Measurements from ENCODE around the gene SLC4A5.
"Not testable (repeated sequence)": the region's sequence is repeated elsewhere in the genome, so short reads cannot be mapped to it uniquely, and the experiment has no call there.

Gene SLC4A5

DNA sequence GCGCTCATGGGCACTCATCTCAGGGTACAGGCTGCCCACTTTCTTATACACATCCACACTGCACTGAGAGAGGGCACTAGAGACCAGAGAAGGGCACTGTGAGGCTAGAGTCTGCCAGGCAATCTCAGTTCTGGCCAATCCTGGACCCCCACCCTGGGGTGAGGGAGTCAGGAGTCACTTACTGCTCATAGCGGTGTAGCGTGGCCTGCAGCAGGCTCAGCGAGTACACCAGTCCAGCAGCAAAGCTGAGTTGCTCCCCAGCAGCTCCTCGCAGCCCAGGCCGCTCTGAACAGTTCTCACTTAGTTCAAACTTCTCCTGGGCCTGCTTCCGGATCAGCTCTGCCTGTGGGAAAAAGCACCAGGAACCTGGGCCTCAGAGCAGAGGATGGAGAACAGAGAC, 24.6 kb upstream of the SLC4A5 start:
- no peak for DNase-seq (ENCODE audit: low read depth)

DNA sequence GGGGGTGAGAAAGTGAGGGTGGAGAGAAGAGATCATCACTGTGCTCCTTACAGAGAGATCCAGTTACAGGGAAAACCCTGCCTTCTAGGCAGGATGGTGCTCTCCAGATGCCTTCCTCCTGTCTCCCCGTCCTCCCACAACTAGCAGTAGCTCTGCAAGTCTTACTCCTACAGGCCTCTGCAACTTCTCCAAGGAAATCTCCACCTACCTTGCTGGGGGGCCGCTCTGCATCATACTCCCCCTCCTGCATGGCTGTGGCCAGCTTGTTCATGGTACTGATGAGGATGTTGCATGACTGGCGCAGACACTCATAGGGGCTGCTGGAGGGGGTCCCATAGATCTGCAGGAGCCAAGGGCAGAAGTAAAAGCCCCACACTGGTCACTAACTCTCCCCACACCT, 22.8 kb upstream of the SLC4A5 start:
- DNase-seq (ENCODE audit: low read depth), result no peak

DNA sequence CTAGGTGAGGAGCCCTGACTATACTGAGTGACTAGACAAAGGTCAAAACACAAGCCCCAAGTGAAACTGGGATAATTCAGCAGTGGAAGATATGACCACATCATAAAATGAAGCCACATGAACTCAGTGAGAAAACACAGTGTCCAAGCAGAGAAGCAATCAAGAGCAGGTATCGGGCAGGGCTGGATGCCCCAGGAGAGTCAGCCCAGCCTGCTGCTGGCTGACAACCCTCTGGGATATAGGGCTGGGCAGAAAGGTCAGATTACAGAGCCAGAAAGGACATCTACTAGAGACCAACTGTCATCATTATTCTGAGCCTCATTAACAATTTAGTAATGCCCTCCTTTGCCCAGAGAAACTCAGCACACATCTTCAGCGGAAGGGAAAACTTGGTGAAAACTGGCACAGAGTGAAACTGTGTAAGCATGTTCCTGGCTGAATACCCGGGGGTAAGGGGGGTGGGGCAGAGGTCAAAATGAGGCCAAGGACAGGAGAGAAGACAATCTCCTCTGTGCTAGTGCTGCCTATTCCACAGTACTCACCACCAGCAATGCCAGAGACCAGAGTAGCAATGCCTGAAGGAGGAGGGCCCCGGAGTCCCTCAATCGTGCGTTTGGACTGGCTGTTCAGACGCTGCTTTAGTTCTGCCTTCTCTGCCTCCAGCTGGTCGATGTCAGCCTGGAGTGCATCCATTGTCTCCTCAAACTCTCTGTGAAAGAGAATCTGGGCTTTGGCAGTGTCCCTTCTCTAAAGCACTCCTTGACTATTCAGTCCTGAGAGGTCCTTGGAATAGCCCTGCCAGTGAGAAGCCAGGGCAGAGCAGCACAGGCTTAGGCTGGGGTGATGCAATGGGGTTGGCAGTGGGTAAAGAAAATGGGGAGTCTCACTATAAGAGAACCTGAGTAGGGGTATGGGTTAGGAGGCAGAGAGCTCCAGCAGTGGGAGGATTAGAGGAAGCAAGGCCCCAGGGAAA, 21.6 kb upstream of the SLC4A5 start:
- DNase-seq (ENCODE audit: low read depth), result no peak

DNA sequence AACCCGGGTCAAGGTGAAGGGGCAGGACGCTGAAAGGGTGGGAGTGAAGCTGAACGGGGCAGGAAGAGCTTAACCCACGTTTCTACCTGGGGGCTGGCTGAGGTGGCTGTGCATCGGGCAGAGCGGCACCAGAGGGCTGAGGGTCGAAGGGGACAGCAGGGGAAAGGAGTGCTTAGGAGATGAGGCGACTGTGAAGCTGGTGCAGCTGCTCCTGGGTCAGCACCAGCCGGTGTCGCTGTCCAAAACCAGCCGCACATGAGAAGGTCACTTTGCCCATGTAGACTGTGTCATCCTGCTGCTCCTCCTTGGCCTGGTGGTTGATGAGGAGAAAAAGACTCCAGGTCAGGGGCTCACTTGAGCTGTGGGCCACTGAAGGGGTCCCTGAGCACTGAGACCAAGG, 18.1 kb upstream of the SLC4A5 start:
- no peak for DNase-seq (ENCODE audit: low read depth)

DNA sequence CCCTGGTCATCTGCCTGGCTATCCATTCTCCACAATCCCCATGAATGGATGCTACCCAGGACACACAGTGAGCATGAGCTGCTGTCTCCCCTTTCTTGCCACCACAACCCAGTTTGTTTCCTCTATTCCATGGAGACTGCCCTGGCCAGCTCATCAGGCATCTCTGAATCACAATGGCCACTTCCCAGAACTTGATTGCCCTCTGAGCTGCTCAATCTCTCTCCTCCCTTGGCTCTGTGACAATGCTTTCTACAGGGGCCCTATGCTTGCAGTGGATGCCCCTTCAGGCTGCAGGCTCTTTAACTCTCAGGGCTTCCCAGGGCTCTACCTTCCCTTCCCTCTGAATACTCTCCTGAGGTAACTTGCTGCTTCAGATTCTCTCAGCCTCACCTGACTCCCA, 14.4 kb upstream of the SLC4A5 start:
- DNase-seq (ENCODE audit: low read depth), result no peak

DNA sequence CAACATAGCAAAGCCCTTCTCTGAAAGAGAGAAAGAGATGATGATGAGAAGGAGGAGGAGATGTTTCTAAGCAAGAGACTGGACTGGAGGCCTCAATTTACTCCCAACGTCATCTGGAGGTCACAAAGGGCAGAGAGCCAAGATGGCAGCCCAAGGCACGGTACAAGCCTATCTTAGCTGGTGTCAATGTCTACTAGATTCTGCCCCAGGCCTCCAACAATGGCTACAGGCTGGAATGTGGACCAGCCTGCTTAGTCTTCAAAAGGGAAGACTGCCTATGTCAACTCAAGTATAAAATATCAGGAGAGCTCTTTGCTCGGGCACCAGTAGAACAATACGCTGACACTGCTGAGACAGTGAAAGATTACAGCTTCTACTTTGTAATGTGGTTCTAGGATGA, 6.7 kb upstream of the SLC4A5 start:
- no peak for DNase-seq (ENCODE audit: low read depth)

DNA sequence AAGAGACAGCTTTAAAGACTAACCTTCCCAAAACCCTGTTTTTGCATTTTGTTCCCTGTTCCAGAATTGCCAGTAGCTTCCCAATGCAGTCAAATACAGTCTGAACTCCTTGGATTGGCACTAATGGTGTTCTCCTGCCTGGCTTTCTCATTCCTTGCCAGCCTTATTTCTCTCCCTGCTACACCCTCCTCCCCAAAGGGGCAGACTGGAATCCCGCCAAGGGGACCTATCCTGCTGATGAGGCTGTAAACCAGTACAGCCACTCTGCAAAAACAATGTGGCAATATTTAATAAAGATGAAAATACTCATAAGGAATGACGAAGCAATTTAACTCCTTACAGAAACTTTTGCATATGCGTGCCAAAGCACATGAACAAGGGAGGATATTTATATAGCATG, 4.5 kb upstream of the SLC4A5 start:
- no peak for DNase-seq (ENCODE audit: low read depth)

DNA sequence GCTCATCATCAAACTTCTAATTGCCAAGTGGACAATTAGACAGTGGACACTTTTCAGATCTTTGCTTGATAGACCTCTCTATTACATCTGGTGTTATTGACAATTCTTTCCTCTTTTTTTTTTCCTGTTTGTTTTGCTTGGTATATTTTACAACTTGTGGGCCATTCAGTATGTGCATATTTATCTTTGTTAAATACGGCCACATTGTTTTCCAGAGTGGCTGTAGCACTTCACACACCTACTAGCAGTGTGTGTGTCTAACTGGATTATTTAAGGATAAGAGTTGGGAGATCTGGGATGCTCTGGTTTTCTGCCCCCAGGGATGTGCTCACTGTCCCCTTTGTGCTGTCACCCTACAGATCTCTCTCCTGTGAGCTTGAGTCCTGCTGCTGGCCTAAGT, 4.1 kb upstream of the SLC4A5 start:
- DNase-seq (ENCODE audit: low read depth), result no peak

DNA sequence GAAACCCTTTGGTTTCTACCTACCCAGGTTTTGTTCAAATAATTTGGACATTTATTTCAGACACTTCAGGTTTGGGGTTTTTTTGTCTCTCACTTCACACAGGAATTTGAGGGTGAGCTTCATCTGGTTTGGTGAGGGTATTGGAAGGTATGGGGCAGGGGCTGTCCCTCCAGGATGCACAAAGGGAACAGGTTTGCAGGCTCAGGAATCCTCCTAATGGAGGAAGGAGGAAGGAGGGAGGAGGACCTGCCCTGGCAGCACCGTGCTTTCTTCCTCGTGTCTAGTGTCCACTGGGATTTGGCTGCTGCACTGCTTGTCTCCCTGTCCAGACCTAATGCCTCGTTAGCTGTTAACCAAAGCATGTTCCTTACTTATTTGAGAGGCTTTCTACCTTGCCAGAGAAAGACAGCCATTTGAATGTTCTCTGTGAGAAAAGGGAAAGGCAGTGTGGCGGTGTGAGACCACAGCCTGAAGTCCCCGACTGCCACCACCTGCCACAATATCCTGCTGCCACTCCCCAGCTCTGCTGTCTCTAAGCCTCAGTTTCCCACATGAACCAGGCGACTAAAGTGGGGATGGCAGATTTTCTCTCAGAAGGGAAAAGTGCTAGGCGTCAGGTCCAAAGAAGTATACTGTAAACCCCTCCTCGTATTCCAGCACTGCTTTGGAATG, 2.2 kb upstream of the SLC4A5 start:
- no peak for DNase-seq (ENCODE audit: low read depth)

DNA sequence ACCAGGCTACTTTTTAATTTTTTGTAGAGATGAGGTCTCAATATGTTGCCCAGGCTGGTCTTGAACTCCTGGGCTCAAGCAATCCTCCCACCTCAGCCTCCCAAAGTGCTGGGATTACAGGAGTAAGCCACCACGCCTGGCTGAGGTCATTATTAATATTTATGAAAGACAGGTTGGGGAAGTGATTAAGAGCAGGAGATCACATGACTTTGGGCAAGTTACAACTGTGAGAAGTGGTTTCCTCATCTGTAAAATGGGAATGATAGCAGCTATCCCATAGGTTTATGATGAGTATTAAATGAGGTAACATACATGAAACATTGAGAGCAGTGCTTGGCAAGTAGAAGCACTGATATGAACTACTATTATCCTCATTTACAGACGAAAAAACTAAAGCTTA, 7.0 kb downstream of the SLC4A5 start:
- DNase-seq (ENCODE audit: low read depth), result not testable (repeated sequence)

DNA sequence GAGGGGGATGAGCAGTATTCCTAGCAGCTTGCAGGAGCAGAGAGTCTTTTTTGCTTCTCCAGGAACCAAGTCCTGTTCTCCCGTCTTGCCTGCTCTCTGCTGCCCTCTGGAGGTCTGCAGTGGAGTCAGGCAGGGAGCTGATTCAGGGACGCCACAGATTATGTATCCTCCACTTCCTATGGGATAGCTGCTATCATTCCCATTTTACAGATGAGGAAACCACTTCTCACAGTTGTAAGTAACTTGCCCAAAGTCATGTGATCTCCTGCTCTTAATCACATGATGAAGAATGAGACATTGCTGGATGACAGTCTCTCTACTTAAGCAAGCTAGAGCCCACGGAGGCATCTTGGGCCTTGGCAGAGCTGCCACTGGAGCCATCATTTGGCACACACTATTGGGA, 8.3 kb downstream of the SLC4A5 start:
- peak; percentile 66 for DNase-seq (ENCODE audit: low read depth)

DNA sequence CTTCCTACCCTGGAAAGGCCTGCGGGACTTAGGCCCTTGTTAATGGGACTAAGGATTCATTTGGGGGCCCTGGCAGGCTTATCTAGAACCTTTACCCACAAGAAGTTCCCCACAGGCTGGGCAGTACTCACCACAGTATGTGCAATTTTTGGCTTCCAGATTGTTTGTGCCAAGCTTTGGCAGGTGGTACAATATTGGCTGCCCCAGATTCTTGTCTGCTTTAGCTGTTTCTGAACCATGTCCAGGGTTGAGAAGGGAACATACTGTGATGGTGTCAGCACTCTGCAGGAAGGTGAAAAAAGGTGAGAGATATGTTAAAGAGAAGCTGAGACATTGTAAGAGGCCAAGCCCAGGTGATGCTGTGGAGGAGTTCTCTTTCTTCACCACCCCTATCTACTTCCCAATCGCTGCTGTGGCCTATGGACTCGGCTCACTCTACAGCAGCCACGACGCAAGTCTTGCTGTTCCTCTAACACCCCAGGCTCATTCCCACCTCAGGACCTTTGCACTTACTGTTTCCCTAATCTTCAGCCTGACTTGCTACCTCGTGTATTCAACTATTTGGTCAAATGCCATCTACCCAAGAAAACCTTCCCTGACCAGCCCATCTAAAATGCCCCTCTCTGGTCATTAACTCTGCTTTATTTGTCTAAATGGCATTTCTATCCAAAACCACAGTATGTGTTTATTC, 9.2 kb downstream of the SLC4A5 start:
- DNase-seq (ENCODE audit: low read depth), result no peak

DNA sequence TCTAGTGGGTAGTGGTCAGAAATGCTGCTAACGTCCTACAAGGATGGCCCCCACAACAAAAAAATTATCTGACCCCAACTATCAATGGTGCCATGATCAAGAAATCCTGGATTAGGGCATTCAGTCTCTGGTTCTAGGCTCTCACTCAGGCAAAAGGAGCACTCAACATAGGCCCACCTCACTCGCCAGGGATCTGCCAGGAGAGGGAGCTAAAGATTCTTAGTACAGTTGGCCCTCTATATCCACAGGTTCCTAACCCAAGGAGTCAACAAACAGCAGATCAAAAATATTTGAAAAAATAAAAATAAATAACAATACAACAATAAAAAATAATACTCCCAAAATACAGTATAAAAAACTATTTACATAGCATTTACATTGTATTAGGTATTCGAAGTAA, 10.0 kb downstream of the SLC4A5 start:
- DNase-seq (ENCODE audit: low read depth), result no peak

DNA sequence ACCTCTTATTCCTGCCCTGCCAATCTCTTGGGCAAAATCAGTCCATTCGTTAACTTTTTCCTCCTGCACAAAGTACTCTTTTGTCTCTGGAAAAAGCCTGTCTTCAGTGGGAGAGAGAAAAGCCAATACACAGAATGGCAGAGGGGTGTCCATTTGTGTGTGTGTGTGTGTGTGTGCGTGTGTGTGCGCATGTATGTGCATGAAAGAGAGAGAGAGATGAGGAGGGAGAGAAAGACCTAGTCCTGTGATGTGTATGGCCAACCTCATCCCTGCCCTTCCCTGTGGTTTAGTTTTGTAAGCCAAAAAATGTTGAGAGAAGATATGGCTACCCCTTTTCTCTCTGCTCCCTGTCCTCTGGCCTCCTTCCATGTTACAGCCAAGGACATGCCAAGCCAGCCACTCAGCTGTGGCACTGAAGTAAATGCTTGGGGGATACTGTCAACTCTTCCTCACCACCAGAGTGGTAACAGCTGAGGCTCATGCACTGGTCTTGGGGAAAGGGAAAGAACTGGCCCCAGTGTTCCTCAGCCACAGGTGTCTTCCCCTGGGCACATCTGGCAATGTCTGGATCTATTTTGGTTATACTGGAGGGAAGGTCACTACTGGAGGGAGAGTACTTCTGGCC, 10.6 kb downstream of the SLC4A5 start:
- no peak for DNase-seq (ENCODE audit: low read depth)

DNA sequence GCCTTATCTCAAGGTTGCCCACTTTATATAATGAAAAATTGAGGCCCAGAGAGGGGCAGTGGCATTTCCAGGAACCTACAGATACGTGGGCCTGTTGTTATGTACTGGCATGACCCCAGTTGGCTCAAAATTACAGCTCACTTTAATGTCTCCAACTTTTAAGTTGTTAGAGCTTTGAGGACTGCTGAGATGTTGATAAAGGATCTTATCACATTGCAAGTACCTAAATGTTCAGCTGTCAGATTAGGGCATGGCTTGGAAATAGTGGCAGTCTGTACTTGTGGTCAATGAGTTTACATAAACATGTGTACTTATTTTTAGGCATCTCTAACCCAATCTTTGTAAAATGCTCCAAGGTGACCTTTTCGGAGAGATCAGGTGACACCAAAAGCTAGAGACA, 14.6 kb downstream of the SLC4A5 start:
- no peak for DNase-seq (ENCODE audit: low read depth)

DNA sequence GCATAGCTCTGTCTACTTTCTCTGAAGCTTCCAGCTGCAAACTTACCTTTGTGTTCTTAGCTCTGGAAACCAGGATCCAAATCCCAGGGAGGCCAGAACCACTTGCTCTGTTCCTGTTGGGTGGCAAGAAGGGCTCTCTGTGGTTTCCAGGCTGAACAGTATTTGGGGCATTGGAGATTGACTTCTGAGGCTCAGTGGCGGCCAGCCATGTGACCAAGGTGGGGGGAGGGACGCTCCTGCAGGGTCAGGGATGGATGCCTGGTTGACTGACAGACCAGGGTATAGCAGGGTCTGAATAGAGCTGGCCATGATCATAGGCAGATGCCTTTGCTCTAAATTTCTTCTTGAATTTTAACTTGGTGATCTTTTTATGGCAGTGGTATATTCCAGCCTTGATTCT, 15.1 kb downstream of the SLC4A5 start:
- no peak for DNase-seq (ENCODE audit: low read depth)

DNA sequence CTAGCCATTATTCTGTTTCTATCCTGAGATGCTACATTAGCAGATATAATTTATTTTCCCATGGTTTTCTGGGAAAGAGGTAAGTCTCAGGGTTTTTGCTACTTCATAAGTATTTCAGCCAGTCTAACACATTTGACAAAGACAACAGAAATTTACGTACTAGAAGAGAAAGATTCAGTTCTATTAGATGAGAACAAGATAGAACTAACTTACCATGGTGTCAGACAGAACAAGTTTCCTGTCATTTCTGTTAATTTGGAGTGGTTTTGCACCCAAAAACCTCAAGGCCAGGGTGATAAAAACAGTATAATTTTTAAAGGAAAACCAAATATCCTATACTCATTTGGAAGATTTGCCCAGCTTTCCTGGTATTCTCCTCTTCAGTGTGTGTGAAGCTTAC, 15.6 kb downstream of the SLC4A5 start:
- DNase-seq (ENCODE audit: low read depth), result no peak

DNA sequence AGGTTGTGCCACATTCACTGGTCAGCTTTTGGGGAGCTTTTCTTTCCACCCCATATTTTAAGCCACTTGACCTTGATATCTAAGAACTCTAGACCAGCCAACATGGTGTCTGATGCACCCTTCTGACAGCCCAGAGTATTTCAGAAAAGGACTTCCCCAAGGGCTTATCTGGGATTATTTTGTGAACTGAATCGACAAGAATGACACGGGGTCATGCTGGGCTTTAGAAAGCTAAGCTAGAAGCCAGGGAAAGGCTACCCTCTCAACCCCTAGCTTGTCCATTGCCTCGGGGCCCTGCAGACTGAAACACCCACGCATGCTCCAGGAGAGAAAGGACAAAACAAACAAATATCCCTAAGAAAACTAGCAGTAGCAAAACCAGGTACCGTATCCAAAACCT, 16.0 kb downstream of the SLC4A5 start:
- DNase-seq (ENCODE audit: low read depth), result no peak

DNA sequence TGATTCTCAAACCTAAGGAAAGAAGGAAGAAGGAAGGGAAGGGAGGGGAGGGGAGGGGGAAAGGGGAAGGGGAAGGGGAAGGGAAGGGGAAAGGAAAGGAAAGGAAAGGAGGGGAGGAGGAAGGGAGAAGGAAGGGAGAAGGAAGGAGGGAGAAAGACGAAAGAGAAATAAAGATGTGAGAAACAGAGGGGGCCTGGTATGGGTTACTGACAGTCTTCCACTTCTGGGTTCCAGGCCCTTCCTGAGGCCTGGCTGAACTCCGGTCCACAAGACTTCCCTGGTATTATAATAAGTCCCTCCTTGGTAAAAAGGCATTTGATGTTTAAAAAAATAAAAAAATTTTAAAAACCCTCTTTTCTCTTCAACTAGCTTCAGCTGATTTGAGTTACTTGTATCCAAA, 17.4 kb downstream of the SLC4A5 start:
- no peak for DNase-seq (ENCODE audit: low read depth)

DNA sequence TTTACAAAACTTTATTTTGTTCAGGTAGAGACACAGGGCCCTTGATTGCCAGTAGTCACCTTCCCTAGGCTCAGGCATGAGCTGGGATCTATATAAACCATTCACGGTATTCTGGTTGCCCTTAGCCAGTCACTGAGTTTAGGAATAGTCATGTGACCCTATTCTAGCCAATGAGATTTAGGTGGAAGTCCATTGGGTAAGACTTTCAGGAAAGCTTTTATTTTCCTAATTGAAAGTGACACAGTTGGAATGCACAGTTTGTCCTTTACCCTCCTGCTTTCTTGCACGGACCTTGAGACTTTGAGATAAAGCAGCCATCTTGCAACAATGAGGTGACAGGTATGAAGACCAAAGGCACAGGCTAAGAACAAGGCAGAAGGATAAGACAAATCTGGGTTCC, 21.5 kb downstream of the SLC4A5 start:
- no peak for DNase-seq (ENCODE audit: low read depth)

DNA sequence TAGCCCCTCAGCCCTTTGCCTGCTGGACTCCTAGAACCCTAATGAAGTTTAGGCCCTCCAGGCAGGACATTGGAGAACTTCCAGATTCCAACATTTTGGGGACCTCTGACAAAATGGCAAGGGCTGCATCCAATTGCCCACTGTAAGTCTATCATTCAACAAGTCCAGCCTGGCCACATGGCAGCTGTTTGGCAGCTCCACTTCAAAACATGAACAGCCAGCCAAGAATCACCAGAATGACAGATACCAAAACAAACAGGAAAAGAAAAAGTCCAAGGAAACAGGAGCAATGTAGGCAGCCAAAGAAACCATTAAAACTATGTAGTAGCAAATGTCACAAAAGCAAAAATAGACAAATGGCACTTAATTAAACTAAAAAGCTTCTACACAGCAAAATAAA, 25.5 kb downstream of the SLC4A5 start:
- DNase-seq (ENCODE audit: low read depth), result no peak

DNA sequence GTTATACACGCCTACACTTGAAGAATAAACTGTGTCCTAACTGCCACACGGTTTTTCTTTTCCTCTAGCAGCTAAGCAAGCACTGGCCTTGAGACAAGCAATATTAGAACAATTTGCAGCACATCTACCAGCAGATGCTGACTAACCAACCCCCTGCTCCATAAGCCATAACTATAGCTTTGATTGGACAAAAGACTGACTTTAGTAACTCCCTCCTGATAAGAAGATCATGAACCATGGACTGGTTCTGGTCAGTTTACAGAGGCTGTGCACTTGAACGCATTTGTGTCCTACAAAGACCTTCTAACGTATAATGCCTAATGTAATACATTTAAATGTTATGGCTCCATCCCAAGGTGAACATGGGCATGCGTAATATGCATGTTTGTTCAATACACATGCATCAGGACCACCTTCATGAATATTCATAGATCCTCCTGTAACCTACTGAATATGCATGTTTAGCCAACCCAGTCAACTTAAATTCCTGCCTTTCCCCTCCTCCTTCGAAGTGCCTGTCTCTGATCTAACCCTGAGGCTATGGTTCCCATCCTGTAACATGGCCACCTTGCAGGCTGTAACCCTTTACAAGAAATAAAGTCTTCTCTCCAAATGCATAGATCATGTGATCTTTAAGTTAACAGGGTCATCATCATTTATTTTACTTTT, 26.5 kb downstream of the SLC4A5 start:
- no peak for DNase-seq (ENCODE audit: low read depth)

Measured in stimulated activated CD8-positive, alpha-beta memory T cell treated with anti-CD3 and anti-CD28 coated beads, Interleukin-15, amount 100 ng/mL, for 1 hour (primary cell).